ENCODE measurements around the gene FBLN1.

- TF ChIP-seq CTCF (conservative IDR thresholded peaks at IDR 0.05) (no peak), ZFX (IDR thresholded peaks at IDR 0.05) (no peak)
Observed at GRCh38 chr22:45491841-45492240, 10.8 kb upstream of the FBLN1 start.

All from C4-2B (cell line).